ENCODE data around the gene XRCC3.

XRCC3 gene

DNA sequence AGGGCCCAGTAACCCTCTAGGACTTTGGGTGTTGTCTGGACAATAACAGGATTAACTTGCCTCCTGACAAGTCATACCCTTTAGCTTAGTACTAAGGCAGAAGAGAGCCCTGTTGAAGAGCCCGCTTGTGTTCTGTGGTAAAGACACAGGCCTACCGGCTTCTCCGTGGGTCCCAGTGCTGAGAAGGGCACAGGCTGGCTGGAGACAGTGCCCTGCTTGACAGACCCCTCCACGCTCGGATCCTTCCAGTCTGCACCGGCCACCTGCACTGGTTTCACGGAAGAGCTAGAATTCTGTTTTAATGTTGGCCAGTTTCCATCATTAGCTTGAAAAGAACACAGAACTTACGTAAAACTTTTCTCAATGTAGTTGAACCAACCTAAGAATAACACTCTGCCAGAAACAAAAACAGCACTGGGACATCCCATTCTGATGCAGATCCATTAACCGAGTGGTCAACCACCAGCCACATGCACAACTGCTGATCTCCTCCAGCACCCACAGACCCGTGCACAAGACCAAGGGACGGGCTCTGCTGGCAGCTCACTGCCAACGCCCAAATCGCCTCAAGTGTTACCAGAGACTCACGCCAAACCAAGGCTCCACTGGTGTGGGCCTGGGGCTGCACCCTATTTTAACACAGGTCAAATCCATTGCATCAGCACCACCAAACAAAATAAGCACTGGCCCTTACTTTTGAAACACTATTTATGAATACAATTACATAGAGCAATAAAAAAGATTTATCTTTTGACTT is 27.4 kb upstream of the XRCC3 start:
- Mint-ChIP-seq H3K27ac (no peak overlapping the region), H3K9me3 (no peaks in the 10 kb centered on the region), H3K4me3 (no peak overlapping the region), H3K4me1 (no peaks in the 10 kb centered on the region), H3K36me3 (peaks cover 25% of the 10 kb centered on the region)
- no peak for DNase-seq (ENCODE audit: low spot score in 2 of 2)
- no peak for ATAC-seq

DNA sequence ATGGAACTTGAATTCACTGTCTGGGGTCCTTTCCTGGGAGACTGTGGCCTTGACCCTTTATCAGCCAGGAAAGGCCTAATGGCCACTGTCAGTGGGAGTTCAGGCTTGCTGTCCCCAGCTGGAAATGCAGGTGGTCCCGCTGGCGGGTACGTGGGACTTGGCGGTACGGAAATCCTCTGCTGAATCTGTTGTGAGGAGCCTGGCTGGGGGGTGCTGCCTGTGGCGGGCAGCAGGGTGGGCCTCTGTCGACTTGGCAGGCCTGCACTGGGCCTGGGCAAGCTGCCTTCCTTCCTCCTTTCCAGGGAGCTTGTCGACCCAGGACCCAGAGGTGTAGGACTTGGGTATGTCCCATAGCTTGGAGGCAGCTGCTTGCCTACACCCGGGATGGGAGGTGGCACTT is 26.6 kb upstream of the XRCC3 start:
- no peaks in the 10 kb centered on the region for H3K4me1 Mint-ChIP-seq

DNA sequence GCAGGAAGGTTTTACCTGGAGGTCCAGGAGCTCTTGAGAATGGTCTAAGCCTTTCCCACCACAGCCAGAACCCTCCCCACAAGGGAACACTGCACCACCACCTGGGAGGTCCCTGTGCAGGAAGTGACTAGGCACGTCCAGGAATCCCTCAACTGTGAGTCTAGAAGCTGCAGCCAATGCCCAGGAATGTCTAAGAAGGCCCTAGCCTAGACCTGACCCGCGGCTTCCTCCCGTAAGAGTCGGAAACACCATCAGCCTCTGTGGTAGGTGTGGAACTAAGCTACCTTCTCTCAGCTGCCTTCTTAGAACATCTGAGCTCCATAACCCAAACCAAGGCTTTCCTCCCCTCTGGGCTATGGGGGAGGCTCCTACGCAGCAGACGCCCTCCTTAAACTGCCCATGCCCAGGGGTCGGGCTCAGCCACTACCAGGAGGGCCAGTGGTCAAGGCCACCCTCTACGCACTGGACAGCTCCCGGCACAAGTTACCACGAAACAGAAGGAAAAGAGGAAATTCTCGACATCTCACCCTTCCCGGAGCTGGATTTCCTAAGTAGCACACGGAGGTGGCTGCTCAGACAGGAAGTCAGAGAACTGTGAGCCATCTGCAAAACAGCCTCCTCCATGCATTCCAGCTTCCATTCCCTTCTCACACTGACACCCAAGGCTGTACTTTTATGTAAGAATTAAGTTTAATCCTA is 25.9 kb upstream of the XRCC3 start:
- DNase-seq (ENCODE audit: low spot score in 2 of 2) (no peak), ATAC-seq (no peak)
- Mint-ChIP-seq H3K9me3 (no peaks in the 10 kb centered on the region), H3K27ac (no peak overlapping the region), H3K36me3 (peaks cover 29% of the 10 kb centered on the region), H3K4me1 (no peaks in the 10 kb centered on the region), H3K4me3 (no peak overlapping the region)

More for the DNA sequence above, 26.6 kb upstream of the XRCC3 start:
- Mint-ChIP-seq H3K36me3 (peaks cover 29% of the 10 kb centered on the region), H3K9me3 (no peaks in the 10 kb centered on the region), H3K27ac (no peak overlapping the region), H3K4me3 (no peak overlapping the region)
- ATAC-seq (no peak), DNase-seq (ENCODE audit: low spot score in 2 of 2) (no peak)

DNA sequence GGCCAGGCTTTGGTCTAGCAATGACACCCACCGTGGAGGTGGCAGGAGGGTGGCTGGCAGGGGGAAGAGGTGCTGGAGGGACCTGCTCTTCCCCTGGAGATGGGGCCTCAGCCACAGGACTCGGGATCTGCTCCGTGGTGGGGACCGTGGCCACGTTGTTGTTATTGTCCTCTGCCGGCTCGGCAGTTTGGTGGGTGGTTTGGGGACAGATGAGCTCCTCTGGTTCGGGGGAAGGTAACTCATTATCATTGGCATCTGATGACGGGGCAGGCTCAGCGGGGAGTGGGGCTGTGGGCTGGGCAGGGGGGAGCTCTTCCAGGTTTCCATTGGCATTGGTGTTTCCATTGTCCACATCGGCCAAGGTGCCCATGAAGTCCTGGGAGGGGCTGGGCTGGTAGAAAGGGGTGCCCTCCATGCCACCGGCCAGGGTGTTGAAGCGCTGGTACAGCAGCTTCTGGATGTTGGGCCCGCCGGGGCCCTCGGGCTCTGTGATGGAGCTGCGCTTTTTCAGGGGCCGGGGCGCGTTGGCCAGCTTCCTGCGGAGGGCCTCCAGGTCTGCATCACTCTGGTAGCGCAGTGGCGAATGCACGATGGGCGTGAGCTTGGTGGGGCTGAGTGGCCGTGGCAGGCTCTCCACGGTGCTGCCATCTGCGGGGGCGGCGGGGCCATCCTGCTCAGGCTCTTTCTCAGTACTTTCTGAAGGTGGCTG is 24.7 kb upstream of the XRCC3 start:
- H3K4me1 Mint-ChIP-seq, result no peaks in the 10 kb centered on the region
- no peaks in the 10 kb centered on the region for H3K9me3 Mint-ChIP-seq
- no peak overlapping the region for H3K4me3 Mint-ChIP-seq
- H3K36me3 Mint-ChIP-seq, result peaks cover 31% of the 10 kb centered on the region
- ATAC-seq, result no peak
- no peak overlapping the region for H3K27ac Mint-ChIP-seq
- DNase-seq (ENCODE audit: low spot score in 2 of 2), result no peak

DNA sequence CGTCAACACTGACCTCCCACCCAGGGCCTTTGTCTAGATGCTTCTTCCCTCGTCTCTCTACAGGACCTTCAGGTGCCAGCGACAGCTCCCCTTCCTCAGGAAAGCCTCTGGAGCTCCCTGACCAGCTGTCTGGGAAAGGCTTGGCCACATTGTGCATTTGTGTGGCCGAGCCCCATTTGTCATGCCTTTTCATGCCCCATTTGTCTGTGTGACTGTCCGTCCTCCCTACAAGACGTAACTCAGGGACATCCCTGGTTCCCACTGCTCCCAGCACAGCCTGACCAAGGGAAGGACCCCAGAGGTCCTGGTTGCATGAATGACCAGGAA is 24.2 kb upstream of the XRCC3 start:
- no peak overlapping the region for H3K27ac Mint-ChIP-seq
- H3K4me3 Mint-ChIP-seq, result no peak overlapping the region
- no peak for ATAC-seq
- no peaks in the 10 kb centered on the region for H3K4me1 Mint-ChIP-seq
- peaks cover 36% of the 10 kb centered on the region for H3K36me3 Mint-ChIP-seq
- no peak for DNase-seq (ENCODE audit: low spot score in 2 of 2)
- H3K9me3 Mint-ChIP-seq, result no peaks in the 10 kb centered on the region

DNA sequence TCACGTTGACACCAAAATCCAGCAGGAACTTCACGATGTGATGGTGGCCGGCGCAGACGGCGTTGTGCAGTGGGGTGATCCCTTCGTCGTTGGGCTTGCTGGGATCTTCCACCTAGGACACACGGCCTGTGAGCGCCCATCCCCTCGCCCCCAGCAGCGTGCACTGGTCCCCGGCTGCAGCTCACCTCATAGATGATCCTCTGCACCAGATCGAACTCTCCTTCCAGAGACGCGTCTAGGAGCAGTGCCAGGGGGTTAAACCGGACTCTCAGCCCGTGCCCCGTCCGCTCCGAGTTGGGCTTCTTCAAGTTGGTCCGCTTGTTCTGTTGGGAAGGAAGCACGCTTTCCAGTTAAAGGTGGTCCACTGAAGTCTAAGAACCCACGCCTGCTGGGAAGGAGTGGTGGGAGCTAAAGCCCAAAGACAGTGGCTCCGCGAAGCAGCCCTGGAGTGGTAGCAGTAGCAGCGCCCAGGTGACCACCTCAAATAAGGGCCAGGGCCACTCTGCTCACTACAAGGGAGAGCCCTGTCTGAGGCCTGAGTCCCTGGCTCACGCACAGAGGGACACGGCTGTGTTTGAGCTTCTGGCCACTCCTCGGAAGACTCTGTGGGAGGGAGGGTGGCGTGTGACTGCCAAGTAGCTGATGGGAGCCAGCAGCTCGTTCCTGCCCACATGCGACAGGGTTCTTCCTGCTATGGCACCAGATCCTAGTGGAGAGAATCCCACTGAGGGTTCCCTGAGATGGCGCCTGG is 23.6 kb upstream of the XRCC3 start:
- H3K36me3 Mint-ChIP-seq, result peaks cover 40% of the 10 kb centered on the region
- DNase-seq (ENCODE audit: low spot score in 2 of 2), result no peak
- no peak overlapping the region for H3K4me3 Mint-ChIP-seq
- H3K9me3 Mint-ChIP-seq, result no peaks in the 10 kb centered on the region
- H3K4me1 Mint-ChIP-seq, result no peaks in the 10 kb centered on the region
- peak overlapping the region; percentile 63 for H3K27ac Mint-ChIP-seq
- no peak for ATAC-seq

DNA sequence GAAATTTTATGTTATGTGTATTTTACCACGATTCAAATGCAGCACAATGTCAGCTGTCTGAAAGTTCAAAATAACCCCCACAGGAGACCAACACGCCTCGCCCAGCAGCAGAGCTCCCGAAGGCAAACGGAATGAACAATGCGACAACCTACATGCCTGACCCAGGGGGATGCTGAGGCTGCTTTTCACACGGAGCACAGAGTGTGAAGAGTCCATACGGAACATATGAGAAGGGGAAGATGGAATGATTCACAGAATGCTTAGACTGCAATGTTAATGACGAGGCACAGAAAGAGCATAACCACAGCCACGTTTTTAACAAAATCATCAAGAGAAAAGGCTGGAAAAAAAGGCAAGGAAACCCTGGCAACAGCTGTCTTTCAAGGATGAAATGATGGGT is 22.9 kb upstream of the XRCC3 start:
- Mint-ChIP-seq H3K4me1 (no peaks in the 10 kb centered on the region), H3K9me3 (no peaks in the 10 kb centered on the region), H3K36me3 (peaks cover 42% of the 10 kb centered on the region), H3K27ac (peak overlapping the region; percentile 63), H3K4me3 (no peak overlapping the region)
- no peak for DNase-seq (ENCODE audit: low spot score in 2 of 2)
- no peak for ATAC-seq

DNA sequence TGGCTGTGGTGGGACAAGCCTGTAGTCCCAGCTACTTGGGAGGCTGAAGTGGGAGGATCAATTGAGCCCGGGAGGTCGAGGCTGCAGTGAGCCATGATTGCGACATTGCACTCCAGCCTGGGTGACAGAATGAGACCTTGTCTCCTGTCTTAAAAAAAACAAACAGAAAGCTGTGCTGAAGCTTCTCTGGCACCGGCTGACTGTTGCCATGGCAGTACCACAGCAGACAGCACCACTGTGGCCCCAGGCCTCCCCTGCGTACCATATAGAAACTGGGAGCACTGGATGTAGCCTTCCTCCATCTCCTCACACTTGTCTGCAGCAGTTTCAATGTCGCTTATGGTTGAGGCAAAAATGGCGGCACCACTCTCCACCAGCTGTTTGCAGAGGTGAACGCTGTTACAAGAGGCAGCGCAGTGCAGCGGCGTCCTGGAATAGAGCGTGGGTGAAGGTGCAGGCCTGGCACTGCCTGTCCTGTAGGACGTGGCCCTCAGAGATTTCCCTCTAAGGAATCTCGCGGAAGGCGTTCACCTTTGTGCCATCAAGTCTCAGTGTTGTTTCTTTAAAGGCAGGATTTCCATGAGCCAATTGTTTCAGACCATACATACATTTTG is 22.3 kb upstream of the XRCC3 start:
- H3K4me1 Mint-ChIP-seq, result no peaks in the 10 kb centered on the region
- ATAC-seq, result no peak
- peaks cover 40% of the 10 kb centered on the region for H3K36me3 Mint-ChIP-seq
- H3K4me3 Mint-ChIP-seq, result no peak overlapping the region
- no peak overlapping the region for H3K27ac Mint-ChIP-seq
- no peak for DNase-seq (ENCODE audit: low spot score in 2 of 2)
- H3K9me3 Mint-ChIP-seq, result no peaks in the 10 kb centered on the region

DNA sequence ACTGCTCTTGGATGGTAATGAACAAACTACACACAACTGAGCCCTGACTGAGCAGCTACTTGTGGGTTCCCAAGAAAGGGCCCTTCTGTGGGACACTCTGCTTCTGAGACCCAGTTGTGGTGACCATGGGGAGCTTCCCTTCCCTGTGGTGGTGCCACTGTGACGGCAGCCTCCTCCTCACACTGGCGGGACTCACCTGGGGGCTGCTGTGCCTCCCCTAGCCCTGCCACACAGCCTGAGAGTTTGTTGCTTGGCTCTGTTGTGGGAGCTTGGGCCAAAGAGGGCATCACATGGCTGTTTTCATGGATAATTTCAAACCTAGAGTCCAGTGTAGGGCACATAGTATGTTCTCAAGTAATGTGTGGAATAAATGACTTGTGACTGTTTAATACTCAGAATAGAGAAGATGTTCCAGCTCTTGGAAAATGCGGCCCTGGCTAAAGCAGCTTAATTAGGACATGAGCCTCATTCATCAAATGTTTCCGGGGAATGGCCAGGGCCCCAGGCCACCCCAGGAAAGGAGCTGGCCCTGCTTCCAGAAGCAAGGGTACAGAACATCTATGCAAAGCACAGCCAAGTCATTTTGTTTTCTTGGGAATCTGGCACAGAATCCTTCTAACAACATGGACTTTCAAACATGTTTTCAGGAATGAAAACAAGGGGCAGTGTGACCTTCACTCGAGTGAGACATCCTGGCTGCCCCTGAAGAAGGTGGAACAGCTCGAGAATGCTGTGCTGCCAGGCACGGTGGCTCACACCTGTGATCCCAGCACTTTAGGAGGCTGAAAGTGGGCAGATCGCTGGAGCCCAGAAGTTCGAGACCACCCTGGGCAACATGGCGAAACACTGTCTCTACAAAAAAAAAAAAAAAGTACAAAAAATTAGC is 21.5 kb upstream of the XRCC3 start:
- Mint-ChIP-seq H3K9me3 (no peaks in the 10 kb centered on the region), H3K27ac (no peak overlapping the region), H3K36me3 (peaks cover 40% of the 10 kb centered on the region), H3K4me1 (no peaks in the 10 kb centered on the region), H3K4me3 (no peak overlapping the region)
- DNase-seq (ENCODE audit: low spot score in 2 of 2) (no peak), ATAC-seq (no peak)

DNA sequence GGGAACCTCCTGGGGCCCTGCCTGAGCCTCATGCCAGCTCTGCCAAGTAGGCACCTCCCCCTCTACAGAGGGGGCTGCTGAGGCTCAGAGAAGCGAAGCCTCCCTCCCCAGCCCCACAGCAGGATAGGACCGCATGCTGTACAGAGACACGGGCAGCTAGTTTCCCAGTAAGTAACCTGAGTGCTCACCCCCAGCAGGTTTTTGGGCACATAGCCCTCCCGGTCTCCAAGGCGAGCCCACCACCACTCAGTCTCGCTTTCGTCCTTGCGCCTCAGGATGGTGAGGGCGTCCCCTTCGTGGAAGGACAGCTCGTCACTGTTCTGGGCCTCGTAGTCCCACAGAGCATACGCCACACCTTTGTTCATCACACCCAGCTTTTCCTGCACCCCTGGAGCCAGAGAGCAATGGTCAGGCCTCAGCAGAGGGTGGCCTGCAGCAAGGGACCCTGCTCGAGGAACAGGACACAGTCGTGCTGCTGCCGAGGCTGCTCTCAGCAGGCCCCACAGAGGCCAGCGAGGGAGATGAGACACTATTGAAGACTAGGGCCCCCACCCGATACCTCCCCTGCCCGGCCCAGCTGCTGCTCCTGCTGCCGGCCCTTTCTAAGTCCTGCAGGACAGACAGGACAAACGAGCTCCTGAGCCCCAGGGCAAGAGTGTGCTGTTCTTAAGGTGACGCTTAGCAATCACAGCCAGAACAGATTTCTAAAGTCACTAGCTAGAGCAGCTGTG is 20.7 kb upstream of the XRCC3 start:
- no peak for DNase-seq (ENCODE audit: low spot score in 2 of 2)
- ATAC-seq, result no peak
- peaks cover 36% of the 10 kb centered on the region for H3K36me3 Mint-ChIP-seq
- no peak overlapping the region for H3K4me3 Mint-ChIP-seq
- H3K9me3 Mint-ChIP-seq, result no peaks in the 10 kb centered on the region
- no peak overlapping the region for H3K27ac Mint-ChIP-seq
- H3K4me1 Mint-ChIP-seq, result no peaks in the 10 kb centered on the region

DNA sequence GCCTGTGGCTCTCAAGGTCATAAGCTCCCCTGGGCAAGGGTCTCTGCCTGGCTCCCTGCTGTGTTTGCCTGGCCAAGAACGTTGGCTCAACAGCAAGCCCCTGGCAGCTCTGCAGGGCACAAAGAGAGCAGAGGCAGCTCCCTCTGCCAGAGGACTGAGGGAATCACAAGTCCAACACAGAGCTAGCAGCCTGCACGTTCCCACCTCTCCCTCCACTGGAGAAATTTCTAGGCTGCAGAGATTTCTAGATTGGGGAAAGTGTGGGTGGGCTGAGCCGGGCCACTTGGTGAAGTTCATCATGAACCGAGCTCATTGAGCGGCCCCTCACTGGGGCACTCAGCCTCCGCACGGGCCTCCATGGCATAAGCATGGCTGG is 20.2 kb upstream of the XRCC3 start:
- Mint-ChIP-seq H3K36me3 (peaks cover 41% of the 10 kb centered on the region), H3K9me3 (no peaks in the 10 kb centered on the region), H3K27ac (no peak overlapping the region), H3K4me3 (no peak overlapping the region), H3K4me1 (no peaks in the 10 kb centered on the region)
- ATAC-seq, result no peak
- no peak for DNase-seq (ENCODE audit: low spot score in 2 of 2)

DNA sequence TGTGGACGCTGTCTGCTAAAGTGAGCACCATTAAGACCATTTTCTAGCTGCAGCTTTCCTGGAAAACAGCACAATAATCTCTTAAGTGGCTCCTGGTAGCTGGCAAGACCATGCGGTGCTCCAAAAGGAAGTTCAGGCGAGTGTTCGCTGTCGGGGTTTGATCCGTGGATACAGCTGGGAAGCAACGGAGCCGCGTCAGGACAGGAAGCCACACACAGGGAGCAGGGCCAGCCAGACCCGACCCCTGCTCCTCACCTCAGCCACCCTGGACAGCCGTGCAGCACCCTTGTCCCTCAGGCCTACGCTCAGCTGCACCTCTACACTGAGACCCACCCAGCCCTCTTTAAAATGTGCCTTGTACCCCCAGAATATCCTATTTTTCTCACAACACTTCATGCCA is 19.8 kb upstream of the XRCC3 start:
- Mint-ChIP-seq H3K4me1 (no peaks in the 10 kb centered on the region), H3K27ac (peak overlapping the region; percentile 50), H3K4me3 (no peak overlapping the region), H3K9me3 (no peaks in the 10 kb centered on the region), H3K36me3 (peaks cover 45% of the 10 kb centered on the region)
- ATAC-seq (no peak), DNase-seq (ENCODE audit: low spot score in 2 of 2) (no peak)

DNA sequence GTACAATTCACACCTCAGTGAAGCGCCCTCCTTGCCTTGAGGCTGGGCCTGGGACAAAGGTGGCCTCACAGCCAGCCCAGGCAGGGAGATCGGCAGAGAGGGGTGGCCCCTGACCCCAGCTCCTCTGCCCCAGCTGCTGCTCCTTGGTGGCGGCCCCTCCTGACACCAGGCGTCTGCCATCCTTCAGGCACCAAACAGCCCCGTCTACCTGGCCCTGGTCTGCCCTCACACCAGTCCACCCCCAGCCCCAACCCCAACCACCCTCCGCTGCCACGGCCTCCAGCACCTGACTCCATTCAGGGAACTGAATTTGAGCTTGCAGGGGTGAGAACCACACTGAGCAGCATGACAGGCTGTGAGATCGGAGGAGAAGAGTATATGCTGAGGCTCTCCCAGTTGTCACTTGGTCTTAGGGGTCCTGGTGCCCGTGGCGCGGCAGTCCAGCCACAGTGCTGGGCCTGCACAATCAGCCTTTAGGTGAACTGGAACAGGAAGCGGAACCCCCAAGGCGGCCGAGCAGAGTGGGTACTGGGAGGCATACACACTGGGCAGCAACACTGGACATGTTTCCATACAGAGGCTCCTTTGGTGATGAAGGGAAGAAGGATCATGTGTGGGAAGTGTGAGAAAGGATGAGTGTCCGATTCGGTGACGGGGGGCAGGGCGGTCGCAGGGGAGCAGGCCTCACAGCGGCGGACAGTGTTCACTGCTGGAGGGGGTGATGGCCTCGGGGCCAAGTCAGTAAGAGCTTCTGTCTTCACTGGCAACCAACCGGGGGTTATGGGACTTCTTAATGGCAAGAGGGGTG is 19.0 kb upstream of the XRCC3 start:
- Mint-ChIP-seq H3K27ac (peak overlapping the region; percentile 50), H3K4me1 (no peaks in the 10 kb centered on the region), H3K36me3 (peaks cover 47% of the 10 kb centered on the region), H3K9me3 (no peaks in the 10 kb centered on the region), H3K4me3 (no peak overlapping the region)
- ATAC-seq, result no peak
- no peak for DNase-seq (ENCODE audit: low spot score in 2 of 2)

All from stimulated activated effector memory CD8-positive, alpha-beta T cell treated with anti-CD3 and anti-CD28 coated beads, Interleukin-12 subunit alpha, Interleukin-12 subunit beta, amount 100 ng/mL, for 72 hours (primary cell).